ENCODE data around the gene RFTN2.
"Not testable (repeated sequence)": the region's sequence is repeated elsewhere in the genome, so short reads cannot be mapped to it uniquely, and the experiment has no call there.

- TF ChIP-seq SUZ12 (IDR thresholded peaks at IDR 0.05; ENCODE audit: low read depth, low read length); SP1 (IDR thresholded peaks at IDR 0.05); SP1 (CRISPR knock-in tag; IDR thresholded peaks at IDR 0.05); ZBTB8A (CRISPR knock-in tag; IDR thresholded peaks at IDR 0.05; ENCODE audit: borderline replicate concordance, low read depth); CREB1 (IDR thresholded peaks at IDR 0.05); CREB1 (CRISPR knock-in tag; IDR thresholded peaks at IDR 0.05); MAX (IDR thresholded peaks at IDR 0.05); FOXM1 (CRISPR knock-in tag; IDR thresholded peaks at IDR 0.05); TCF7L2 (IDR thresholded peaks at IDR 0.05; ENCODE audit: low read depth, low read length); ZFX (CRISPR knock-in tag; IDR thresholded peaks at IDR 0.05; ENCODE audit: low read depth); NR2C2 (CRISPR knock-in tag; IDR thresholded peaks at IDR 0.05; ENCODE audit: borderline replicate concordance); JUN (CRISPR knock-in tag; IDR thresholded peaks at IDR 0.05); RBAK (CRISPR knock-in tag; IDR thresholded peaks at IDR 0.05); NR2F1 (CRISPR knock-in tag; IDR thresholded peaks at IDR 0.05); ZBTB7A (CRISPR knock-in tag; IDR thresholded peaks at IDR 0.05): not testable (repeated sequence)
- TF ChIP-seq, protein P1, sequence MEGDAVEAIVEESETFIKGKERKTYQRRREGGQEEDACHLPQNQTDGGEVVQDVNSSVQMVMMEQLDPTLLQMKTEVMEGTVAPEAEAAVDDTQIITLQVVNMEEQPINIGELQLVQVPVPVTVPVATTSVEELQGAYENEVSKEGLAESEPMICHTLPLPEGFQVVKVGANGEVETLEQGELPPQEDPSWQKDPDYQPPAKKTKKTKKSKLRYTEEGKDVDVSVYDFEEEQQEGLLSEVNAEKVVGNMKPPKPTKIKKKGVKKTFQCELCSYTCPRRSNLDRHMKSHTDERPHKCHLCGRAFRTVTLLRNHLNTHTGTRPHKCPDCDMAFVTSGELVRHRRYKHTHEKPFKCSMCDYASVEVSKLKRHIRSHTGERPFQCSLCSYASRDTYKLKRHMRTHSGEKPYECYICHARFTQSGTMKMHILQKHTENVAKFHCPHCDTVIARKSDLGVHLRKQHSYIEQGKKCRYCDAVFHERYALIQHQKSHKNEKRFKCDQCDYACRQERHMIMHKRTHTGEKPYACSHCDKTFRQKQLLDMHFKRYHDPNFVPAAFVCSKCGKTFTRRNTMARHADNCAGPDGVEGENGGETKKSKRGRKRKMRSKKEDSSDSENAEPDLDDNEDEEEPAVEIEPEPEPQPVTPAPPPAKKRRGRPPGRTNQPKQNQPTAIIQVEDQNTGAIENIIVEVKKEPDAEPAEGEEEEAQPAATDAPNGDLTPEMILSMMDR (CRISPR knock-in tag; IDR thresholded peaks at IDR 0.05): not testable (repeated sequence)
Measured at GRCh38 chr2:197587255-197587654, 88.1 kb downstream of the RFTN2 start.

All from HepG2 (cell line).